Measurements from ENCODE around the gene ZNF136.

Gene ZNF136

DNA sequence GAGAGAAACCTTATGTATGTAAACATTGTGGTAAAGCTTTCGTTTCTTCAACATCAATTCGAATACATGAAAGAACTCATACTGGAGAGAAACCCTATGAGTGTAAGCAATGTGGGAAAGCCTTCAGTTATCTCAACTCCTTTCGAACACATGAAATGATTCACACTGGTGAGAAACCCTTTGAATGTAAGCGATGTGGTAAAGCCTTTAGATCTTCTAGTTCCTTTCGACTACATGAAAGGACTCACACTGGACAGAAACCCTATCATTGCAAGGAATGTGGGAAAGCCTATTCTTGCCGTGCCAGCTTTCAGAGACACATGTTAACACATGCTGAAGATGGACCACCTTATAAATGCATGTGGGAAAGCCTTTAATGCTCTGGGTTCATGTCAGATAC, 24.7 kb downstream of the ZNF136 start:
- no peak overlapping the region for H3K4me3 ChIP-seq (ENCODE audit: low read length)
- TF ChIP-seq, protein P1, sequence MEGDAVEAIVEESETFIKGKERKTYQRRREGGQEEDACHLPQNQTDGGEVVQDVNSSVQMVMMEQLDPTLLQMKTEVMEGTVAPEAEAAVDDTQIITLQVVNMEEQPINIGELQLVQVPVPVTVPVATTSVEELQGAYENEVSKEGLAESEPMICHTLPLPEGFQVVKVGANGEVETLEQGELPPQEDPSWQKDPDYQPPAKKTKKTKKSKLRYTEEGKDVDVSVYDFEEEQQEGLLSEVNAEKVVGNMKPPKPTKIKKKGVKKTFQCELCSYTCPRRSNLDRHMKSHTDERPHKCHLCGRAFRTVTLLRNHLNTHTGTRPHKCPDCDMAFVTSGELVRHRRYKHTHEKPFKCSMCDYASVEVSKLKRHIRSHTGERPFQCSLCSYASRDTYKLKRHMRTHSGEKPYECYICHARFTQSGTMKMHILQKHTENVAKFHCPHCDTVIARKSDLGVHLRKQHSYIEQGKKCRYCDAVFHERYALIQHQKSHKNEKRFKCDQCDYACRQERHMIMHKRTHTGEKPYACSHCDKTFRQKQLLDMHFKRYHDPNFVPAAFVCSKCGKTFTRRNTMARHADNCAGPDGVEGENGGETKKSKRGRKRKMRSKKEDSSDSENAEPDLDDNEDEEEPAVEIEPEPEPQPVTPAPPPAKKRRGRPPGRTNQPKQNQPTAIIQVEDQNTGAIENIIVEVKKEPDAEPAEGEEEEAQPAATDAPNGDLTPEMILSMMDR (IDR thresholded peaks at IDR 0.05; ENCODE audit: insufficient read depth, low read depth, low read length, missing control alignments) = no peak
- no peak for DNase-seq (ENCODE audit: low read depth)

DNA sequence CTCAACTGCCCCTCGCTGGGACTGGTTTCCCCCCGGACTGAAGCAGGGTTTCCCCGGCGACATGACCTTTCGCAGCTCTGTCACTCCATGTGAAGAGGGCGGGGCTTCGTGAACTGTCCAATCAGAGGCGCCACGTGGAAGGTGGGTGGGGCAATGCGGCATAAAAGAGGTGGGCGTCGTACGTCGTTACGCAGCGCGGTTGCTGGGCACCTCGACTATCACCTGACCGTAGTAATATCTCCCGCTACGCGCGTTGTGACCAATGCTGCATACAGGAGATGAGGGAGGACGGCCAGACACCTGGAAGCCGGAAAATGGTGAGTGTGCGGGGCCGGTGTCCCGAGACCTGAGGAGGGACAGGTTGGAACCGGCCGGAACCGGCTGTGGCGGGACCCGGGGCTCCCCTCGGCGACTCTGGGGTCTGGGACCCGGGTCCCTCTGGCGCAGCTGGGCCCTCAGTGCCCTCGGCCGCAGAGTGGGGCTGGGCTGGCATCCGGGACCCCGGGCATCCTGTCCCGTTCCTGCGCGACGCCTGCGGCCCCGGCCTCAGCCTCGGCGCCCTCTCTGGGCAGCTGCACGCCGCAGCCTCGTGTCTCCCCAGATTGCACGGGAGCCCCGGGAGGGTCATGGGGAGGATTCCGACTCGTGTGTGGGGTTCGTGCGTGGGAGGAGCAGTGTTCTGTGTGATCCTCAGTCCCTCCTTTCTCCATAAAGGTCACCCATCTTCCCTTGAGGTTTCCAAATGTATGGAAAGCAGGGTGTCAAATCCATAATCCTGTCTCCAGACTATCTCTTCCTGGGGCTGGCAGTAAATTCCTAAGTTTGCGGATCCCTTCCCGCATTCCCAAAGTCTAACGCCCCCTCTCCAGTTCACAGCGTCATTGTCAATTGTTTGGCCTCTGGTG, 32.2 kb downstream of the ZNF136 start:
- TF ChIP-seq, protein P1 (IDR thresholded peaks at IDR 0.05; ENCODE audit: insufficient read depth, low read depth, low read length, missing control alignments) = no peak
- peak; percentile 80 for DNase-seq (ENCODE audit: low read depth)
- H3K4me3 ChIP-seq (ENCODE audit: low read length) = peak overlapping the region; percentile 49

GRCh38 chr19:12198136-12198535, 35.2 kb downstream of the ZNF136 start:
- TF ChIP-seq, protein P1 (IDR thresholded peaks at IDR 0.05; ENCODE audit: insufficient read depth, low read depth, low read length, missing control alignments) = no peak
- H3K4me3 ChIP-seq (ENCODE audit: low read length) = no peak overlapping the region
- DNase-seq (ENCODE audit: low read depth) = no peak

DNA sequence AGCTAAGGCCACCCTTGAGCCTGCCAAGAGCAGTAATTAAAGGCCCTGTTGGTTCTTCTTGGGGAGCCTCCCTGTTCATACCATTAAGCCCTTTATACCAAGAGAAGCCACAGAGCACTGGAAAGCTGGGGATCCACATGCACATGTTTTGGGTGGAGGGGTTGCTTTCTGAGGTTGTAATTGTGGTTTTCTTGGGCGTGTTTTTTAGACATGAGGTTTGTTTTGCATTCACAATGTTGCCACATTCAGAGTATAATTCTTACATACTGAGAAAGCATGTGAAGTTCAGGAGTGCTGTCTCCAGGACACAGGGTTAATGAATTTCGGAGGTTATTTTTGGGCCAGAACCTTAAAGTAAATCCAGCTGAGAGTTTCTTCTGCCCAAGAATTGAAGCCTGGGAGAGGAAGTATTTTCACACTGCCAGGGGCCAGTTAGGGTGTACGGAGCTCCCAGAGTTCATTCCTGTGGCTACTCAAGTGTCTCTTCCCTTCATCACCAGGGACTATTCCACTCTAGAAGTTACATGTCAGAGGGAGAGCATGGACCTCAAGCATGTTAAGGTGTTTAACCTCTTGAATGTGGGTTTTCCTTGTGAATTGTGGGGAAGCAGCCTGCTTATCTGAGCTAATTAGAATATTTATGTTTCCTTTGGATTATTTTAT, 37.0 kb downstream of the ZNF136 start:
- TF ChIP-seq, protein P1 (IDR thresholded peaks at IDR 0.05; ENCODE audit: insufficient read depth, low read depth, low read length, missing control alignments) = no peak
- no peak overlapping the region for H3K4me3 ChIP-seq (ENCODE audit: low read length)
- DNase-seq (ENCODE audit: low read depth) = no peak

- H3K4me3 ChIP-seq (ENCODE audit: low read length) = no peak overlapping the region
- DNase-seq (ENCODE audit: low read depth) = peak; percentile 15
- TF ChIP-seq, protein P1 (IDR thresholded peaks at IDR 0.05; ENCODE audit: insufficient read depth, low read depth, low read length, missing control alignments) = peak; percentile 25
Observed at GRCh38 chr19:12202250-12202649, 39.4 kb downstream of the ZNF136 start.

- no peak for DNase-seq (ENCODE audit: low read depth)
- TF ChIP-seq, protein P1 (IDR thresholded peaks at IDR 0.05; ENCODE audit: insufficient read depth, low read depth, low read length, missing control alignments) = no peak
- H3K4me3 ChIP-seq (ENCODE audit: low read length) = no peak overlapping the region
Observed at GRCh38 chr19:12205296-12205695, 42.4 kb downstream of the ZNF136 start.
